Measurements from ENCODE around the gene MRPS23.

GRCh38 chr17:57874434-57875289 lies 24.8 kb upstream of the MRPS23 start:
- TF ChIP-seq CTCF (IDR thresholded peaks at IDR 0.05) = no peak
- TF ChIP-seq POLR2A (IDR thresholded peaks at IDR 0.05) = no peak

Data from right lobe of liver (tissue), 4 donors.